HFF-Myc (cell line): ENCODE measurements around the gene EXOC2.

Experiments
- DNase-seq: peaks from one replicate; pipeline ENCODE4 v3.0.0-alpha.2; 2011; ENCODE audit warnings: low read depth; ENCODE audit errors: extremely low read depth
- H3K4me3 ChIP-seq: replicated peaks from 2 replicates; pipeline ENCODE4 v1.5.1; 2011; ENCODE audit warnings: low read depth, mild to moderate bottlenecking, control low read depth, low read length
- CTCF ChIP-seq: IDR thresholded peaks from 2 replicates; pipeline ENCODE4 v1.5.1; 2012; ENCODE audit warnings: mild to moderate bottlenecking, low read depth, low read length, control low read depth; ENCODE audit errors: missing control alignments

EXOC2 gene, protein sequence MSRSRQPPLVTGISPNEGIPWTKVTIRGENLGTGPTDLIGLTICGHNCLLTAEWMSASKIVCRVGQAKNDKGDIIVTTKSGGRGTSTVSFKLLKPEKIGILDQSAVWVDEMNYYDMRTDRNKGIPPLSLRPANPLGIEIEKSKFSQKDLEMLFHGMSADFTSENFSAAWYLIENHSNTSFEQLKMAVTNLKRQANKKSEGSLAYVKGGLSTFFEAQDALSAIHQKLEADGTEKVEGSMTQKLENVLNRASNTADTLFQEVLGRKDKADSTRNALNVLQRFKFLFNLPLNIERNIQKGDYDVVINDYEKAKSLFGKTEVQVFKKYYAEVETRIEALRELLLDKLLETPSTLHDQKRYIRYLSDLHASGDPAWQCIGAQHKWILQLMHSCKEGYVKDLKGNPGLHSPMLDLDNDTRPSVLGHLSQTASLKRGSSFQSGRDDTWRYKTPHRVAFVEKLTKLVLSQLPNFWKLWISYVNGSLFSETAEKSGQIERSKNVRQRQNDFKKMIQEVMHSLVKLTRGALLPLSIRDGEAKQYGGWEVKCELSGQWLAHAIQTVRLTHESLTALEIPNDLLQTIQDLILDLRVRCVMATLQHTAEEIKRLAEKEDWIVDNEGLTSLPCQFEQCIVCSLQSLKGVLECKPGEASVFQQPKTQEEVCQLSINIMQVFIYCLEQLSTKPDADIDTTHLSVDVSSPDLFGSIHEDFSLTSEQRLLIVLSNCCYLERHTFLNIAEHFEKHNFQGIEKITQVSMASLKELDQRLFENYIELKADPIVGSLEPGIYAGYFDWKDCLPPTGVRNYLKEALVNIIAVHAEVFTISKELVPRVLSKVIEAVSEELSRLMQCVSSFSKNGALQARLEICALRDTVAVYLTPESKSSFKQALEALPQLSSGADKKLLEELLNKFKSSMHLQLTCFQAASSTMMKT

DNA sequence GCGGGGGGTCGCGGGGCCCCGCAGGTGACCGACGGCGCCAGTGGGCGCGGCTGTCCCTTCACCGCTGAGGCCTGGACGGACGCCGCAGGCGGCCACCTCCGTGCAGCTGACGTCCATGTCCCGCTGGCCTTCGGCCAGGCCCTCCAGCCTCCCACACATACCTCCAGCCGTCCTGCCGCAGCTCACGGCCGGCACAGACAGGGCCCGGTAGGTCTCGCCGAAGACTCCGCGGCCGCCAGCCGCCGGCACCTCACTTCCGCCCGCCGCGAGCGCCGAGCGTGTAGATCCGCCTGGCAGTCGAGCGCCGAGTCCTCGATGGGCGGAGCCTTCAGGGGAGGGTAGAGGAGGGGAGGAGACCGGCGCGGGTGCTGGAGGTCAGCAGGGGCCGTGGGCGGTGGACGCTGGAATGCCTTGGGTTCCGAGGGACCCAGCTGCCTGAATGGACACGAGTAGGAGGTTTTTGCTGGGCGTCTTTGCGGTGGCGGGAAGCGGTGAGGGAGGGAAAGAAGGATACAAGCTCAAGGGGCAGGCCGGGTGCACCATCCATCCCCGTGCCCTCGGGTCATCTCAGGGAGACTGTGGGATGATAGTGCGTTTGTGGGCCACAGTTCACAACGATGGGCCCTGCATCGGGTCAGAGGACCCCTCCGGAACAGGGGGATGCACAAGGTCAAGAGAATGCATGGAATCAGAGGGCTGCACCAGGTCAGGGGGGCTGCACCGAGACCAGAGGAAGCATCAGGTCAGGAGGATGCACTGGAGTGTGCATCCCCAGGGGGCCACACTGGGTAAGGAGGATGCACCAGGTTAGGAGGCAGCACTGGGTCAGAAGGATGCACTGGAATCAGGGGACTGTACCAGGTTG, at the start of gene EXOC2:
Gene EXOC2 (minus strand): TSS at position 282 of the 865 bp plus-strand sequence. CDS start 55,321 bp downstream, outside the sequence.
- peak; percentile 4 for TF ChIP-seq CTCF
- no peak for DNase-seq
- peak within 1 kb of the TSS; percentile 76 for H3K4me3 ChIP-seq

DNA sequence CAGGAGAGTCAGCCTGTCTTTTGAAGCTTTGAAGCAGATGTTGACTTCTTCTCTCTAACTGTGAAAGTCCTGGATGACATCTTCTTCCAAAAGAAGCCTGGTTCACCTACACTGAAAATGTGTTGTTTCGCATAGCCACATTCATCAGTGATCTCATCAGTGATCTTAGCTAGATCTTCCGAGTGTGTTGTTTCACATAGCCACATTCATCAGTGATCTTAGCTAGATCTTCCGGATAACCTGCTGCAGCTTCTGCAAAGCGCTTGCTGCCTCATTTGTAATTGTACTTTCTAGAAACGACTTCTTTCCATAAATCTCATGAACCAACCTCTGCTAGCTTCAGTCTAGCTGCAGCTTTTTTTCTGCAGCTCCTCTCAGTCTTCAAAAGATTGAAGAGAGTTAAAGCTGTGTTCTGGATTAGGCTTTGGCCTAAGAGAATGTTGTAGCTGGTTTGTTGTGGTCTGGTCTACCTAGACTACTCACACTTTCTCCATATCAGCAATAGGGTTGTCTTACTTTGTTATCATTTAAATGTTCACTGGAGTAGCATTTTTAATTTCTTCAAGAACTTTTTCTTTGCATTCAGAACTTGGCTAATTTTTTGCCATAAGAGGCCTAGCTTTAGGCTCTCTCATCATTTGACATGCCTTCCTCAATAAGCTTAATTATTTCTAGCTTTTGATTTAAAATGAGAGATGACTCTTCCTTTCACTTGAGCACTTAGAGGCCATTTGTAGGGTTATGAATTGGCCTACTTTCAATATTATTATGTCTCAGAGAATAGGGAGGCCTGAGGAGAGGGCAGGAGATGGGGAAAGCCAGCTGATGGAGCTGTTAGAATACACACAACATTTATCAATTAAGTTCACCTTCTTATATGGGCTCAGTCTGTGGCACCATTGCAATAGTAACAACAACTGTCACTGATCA, 48.7 kb upstream of the EXOC2 start:
- H3K4me3 ChIP-seq: no peak overlapping the region
- DNase-seq: no peak
- no peak for TF ChIP-seq CTCF

- no peak for DNase-seq
- H3K4me3 ChIP-seq: no peak overlapping the region
- TF ChIP-seq CTCF: no peak
Observed at GRCh38 chr6:736657-737446, 43.9 kb upstream of the EXOC2 start.

DNA sequence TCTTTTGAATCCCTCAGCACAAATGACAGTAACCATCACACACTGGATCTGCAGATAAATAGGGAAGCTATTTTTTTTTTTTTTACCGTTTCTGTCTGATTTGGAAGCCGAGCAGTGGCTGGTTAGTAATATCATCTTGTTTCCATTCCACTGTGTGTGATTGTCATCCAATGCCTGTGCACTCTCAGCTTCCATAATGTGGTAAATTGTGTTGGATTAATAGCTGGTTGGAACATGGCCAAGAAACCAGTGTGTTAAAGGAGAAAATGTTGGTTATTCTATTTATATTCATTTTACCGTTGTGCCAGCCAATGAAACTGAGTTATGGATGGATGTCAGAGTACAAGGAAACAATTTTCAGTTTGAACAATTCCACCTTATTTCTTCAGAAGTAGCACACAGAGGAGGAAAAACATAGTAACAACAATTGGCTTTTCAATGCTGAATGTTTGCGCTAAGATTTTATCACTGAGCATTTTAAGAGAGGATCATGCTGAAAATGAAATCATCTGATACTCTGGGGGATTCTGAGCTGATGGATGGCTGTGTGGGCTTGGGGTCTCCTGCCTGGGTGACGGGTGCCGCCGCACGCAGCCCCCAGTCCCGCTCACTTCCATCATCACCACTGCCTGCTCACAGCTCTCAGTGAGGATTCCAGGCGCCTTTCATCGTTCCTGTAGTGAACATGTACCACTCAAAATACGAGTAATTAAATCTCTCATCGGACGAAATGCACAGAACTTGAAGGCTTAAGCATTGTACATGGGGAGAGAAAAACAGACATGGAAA, 40.7 kb upstream of the EXOC2 start:
- no peak overlapping the region for H3K4me3 ChIP-seq
- TF ChIP-seq CTCF: no peak
- no peak for DNase-seq

GRCh38 chr6:731924-732323, 39.0 kb upstream of the EXOC2 start:
- no peak for DNase-seq
- TF ChIP-seq CTCF: no peak
- no peak overlapping the region for H3K4me3 ChIP-seq
